GM06990 (cell line): ENCODE results near the gene BAD.

Source experiments
- DNase-seq: peaks from one replicate; pipeline ENCODE4 v3.0.0-alpha.2; 2011; ENCODE audit not compliant: insufficient read length; ENCODE audit errors: extremely low read depth
- H3K27me3 ChIP-seq: replicated peaks from 2 replicates; pipeline ENCODE4 v1.6.0; 2011; ENCODE audit warnings: low read length; ENCODE audit not compliant: control insufficient read depth, insufficient read depth
- H3K36me3 ChIP-seq: 2 replicates; pipeline ENCODE4 v1.5.1; 2011; ENCODE audit warnings: low read length; ENCODE audit not compliant: control insufficient read depth, insufficient read depth
- H3K4me3 ChIP-seq: replicated peaks from 2 replicates; pipeline ENCODE4 v1.5.1; 2011; ENCODE audit warnings: low read depth, mild to moderate bottlenecking, control low read depth, low read length
- TF ChIP-seq, protein P1 (sequence below): IDR thresholded peaks from 2 replicates; pipeline ENCODE4 v1.5.1; 2011; ENCODE audit warnings: low read length, control low read depth, mild to moderate bottlenecking, inconsistent platforms; ENCODE audit not compliant: insufficient read depth, poor library complexity, severe bottlenecking

BAD gene

DNA sequence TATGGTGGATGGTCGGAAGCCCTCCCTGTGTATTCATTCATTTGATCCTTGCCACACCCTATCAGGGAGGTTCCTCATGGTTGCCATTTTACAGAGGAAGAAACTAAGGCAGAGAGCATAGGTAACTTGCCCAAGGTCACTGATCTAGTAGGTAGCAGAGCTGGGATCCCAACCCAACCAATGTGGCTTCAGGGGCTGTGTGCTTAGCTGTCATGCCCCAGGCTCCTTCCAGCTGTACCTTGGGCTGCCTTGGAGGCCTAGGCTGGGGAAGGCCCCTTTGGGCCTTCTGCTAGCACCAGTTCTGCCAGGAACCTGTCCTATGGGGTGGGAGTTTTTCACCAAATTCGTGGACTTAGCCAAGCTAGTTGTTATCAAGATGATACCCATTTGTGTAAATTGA lies 8.6 kb downstream of the BAD start:
- TF ChIP-seq, protein P1, sequence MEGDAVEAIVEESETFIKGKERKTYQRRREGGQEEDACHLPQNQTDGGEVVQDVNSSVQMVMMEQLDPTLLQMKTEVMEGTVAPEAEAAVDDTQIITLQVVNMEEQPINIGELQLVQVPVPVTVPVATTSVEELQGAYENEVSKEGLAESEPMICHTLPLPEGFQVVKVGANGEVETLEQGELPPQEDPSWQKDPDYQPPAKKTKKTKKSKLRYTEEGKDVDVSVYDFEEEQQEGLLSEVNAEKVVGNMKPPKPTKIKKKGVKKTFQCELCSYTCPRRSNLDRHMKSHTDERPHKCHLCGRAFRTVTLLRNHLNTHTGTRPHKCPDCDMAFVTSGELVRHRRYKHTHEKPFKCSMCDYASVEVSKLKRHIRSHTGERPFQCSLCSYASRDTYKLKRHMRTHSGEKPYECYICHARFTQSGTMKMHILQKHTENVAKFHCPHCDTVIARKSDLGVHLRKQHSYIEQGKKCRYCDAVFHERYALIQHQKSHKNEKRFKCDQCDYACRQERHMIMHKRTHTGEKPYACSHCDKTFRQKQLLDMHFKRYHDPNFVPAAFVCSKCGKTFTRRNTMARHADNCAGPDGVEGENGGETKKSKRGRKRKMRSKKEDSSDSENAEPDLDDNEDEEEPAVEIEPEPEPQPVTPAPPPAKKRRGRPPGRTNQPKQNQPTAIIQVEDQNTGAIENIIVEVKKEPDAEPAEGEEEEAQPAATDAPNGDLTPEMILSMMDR: no peak
- DNase-seq: no peak

DNA sequence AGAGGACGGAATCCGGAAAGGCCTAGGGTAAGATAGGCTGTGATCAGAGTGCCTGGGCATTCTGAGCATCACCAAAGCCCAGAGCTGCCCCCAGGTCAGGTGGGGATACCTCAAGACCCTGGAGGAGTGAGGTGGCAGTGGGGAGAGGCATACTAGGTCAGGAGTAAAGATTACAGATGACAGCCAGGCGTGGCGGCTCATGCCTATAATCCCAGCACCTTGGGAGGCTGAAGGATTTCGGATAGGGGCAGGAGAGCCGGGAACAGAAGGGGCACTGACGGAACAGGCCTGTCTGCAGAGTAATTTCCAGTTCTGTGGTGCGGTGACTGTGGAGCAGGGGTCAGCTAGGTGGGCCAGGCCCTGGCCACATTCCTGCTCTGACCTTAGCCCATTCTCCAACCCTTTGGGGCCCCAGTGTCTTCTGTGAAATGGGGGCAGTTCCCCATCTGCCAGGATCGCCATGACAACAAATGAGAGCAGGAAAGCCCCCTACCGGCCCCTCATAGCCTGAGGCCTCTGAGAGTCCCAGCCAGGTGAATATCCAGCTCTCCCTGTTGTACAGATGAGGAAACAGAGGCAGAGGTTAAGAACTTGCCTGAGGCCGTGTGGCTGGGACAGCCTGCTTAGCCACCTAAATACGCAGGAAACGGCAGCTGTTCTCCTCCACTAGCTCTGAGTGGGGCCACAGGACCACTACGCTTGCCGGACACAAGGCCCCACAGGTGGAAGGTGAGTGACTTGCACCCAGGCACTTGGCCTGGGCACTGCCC lies 9.2 kb downstream of the BAD start:
- TF ChIP-seq, protein P1: no peak
- peak; percentile 0 for DNase-seq
- Histone ChIP-seq H3K4me3 (no peak overlapping the region), H3K27me3 (no peaks in the 10 kb centered on the region), H3K36me3 (peaks cover 12% of the 10 kb centered on the region)

More for the DNA sequence above, 8.6 kb downstream of the BAD start:
- Histone ChIP-seq H3K36me3 (peaks cover 12% of the 10 kb centered on the region), H3K27me3 (no peaks in the 10 kb centered on the region), H3K4me3 (no peak overlapping the region)

DNA sequence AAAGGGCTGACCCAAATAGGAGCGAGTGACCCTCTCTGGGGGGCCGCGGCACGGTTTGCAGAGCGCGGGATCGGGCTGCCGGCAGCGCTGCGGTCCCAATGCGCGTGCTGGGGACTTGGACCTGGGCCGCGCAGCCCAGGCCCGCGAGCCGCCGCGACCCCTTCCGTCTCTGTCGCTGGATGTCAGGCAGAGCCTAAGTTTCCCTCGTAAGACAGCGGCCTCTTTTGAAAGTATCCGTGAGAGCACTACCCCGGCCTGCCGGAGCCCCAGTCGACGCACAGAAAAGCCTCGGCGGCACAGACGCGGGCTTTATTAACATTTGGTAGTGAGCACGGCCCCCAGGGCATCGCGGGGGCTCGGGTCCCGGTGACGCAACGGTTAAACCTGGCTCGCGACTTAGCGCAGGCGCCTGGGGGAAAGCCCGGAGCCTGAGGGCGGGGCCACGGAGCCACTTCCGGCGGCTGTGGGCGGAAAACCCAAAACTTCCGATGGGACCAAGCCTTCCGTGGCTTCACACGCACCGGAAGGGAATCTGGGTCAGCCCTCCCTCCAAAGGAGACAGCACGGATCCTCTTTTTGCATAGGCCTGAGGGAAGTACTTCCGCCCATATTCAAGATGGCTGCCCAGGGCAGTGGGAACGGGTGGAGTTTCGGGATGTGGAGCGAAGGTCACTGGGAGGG lies 14.8 kb downstream of the BAD start:
- peaks cover 2% of the 10 kb centered on the region for H3K36me3 ChIP-seq
- H3K27me3 ChIP-seq: no peaks in the 10 kb centered on the region
- TF ChIP-seq, protein P1: no peak
- H3K4me3 ChIP-seq: peak overlapping the region; percentile 65
- peak; percentile 99 for DNase-seq

DNA sequence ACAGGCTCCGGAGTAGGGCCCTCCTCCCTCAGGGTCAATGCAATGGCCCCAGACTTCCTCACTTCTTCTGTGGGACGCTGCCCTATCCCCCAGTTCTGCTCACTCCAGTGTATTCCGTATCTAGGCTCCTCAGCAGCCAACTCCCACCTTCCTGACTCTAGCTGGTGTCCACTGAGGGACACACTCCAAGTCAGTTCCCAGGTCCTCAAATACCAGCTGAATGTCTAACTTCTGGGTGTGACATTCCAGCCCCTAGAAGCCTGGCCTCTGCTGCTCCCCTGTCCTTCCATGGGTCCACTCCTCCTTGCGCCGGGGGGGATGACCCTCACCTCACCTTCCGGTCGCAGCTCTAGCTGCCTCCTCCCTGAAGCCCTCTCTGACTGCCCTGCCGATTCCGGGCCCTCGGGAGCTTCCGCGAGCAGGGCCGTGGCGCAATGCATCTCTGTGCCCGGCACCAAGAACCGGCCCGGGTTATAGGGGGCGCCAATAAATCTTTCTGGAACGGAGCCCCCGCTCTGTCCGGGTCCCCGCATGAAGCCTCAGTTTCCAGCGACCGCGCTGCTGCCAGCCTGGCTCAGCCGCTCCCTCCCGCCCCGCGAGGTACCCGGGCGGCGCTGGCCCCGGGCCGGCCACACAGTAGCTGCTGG lies 15.4 kb downstream of the BAD start:
- DNase-seq: peak; percentile 72
- Histone ChIP-seq H3K36me3 (peaks cover 2% of the 10 kb centered on the region), H3K27me3 (no peaks in the 10 kb centered on the region), H3K4me3 (peak overlapping the region; percentile 65)
- TF ChIP-seq, protein P1: no peak

DNA sequence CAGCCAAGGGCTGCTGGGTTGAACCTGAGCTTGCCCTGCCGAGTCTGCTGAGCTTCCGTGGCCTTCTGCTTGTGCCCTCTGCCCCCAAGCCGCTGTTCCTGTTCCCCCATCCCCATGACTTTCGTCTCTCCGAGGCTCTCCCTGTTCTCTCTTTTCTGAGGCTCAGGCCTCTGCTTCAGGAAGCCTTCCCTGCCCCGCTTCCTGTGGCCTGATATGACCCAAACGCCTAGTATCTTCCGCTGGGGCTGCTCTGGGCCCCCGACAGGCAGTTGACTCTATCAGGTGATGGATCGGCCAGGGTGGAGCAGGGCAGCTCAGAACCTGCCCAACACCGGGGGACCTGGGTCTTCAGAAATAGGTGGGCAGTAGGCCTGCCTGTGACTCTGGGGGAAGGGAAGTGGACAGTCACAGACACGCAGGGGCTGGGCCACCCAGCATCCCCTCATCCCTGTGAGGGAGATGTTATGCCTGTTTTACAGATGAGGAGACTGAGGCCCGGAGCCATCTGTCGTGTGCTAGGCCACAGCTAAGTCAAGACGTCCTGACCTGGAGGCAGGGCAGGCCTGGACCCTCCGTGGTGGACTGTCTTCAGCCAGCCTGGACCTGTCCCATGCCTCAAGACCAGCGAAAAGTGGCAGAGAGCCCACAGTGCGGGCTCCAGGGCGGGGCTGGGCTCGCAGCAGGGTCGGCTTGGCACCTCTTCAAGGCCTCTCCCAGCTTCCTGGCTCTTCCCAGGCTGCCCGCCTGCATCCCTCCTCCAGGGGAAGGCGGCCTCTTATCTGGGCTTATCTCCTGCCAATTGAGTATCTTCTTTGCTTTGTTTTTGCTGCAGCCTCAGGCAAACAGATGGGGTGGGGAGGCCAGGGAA lies 16.2 kb downstream of the BAD start:
- no peak for DNase-seq
- Histone ChIP-seq H3K4me3 (peak overlapping the region; percentile 65), H3K27me3 (no peaks in the 10 kb centered on the region), H3K36me3 (peaks cover 3% of the 10 kb centered on the region)
- TF ChIP-seq, protein P1: no peak
